Activated gamma-delta T cell (primary cell): ENCODE data around the gene DGKE.

Experiments used
- DNase-seq: peaks from one replicate; lab custom pipeline; 2025; lab: John Stamatoyannopoulos, UW
- total RNA-seq, 2 donors: gene quantifications; one replicate each; lab custom pipeline; 2026; lab: John Stamatoyannopoulos, UW

Gene DGKE
- total RNA-seq, result 83.3 to 138 reads per million in 2 donors

DNA sequence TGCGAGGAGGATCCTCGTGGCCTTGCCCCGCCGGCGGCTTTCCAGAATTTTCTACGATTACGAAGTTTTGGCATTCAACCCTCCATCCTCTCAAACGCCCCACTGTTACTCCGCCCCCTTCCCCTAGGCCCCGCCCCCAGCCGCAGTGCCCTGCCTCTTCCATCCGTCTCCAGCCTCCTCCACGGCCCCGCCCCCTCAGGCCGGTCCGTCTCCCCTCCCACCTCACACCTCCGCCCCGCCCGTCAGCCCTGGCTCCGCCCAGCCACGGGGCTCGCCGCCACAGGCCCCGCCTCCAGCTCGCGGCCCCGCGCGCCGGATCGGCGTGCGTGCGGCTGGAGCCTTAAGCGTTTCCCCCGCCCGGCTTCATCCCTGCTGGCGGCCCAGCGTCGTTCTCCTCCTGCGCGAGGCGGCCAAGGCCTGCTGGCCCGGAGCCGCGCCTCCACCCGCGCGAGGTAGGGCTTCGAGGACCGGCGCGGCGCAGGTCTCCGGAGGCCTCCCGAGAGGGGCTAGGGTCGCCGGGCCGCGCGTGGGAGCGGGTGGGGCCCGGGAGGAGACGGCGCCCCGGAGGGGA lies at the start of gene DGKE, which contains the start of gene C17orf67:
Gene DGKE (plus strand): TSS at position 343 of the 571 bp plus-strand sequence. CDS start 645 bp downstream, outside the sequence.
Gene C17orf67 (minus strand): TSS at position 112 of the 571 bp plus-strand sequence. CDS start 18,110 bp downstream, outside the sequence.
- DNase-seq, result peak; percentile 98

DNA sequence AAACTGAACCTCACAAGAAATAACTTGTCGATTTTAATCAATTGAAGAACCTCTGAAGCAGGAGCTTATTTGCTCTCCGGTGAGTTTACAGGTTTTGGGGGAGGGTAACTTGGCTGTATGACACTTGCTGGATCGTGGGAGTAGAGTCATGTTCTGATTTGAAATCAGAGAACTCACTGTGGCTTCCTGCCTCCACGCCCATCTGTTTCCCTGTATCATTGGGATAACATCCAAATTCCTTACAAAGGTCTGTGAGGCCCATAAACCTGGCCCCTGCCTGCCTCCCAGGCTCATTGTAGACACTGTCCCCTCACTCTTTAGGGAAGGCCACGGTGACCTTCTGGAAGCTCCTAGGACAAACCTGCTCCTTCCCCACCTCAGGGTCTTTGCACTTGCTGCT lies 48.5 kb upstream of the DGKE start:
- no peak for DNase-seq

DNA sequence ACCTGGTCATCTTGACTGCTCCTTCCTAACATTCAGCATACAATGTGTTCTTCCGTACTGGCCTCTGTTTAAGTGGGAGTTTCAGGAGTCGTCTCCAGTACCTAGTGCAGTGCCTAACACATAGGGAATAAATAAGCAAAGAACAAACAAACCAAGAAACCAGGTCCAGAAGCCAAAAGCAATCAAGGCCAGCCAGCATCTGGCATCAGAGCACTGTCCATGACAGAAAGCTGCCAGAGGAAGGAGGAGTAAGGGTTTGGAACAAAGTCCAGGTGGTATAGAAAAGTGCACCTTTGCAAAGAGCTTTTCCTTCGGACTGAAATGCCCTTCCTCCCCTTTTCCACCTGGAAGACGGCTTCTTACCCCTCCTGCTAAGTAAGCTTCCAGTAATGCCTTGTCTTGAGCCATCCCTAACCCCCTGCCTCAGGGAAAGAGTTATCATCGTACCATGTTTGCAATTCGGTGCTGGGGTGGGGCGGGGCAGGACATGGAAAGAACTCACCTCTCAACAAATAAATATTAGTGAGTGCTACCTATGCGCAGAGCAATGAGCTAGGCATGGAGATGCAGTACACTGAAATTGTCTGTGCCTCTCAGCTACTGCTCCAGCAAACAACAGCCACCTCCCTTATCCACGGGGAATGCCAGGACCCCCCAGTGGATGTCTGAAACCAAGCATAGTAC lies 47.8 kb upstream of the DGKE start:
- DNase-seq, result no peak

DNA sequence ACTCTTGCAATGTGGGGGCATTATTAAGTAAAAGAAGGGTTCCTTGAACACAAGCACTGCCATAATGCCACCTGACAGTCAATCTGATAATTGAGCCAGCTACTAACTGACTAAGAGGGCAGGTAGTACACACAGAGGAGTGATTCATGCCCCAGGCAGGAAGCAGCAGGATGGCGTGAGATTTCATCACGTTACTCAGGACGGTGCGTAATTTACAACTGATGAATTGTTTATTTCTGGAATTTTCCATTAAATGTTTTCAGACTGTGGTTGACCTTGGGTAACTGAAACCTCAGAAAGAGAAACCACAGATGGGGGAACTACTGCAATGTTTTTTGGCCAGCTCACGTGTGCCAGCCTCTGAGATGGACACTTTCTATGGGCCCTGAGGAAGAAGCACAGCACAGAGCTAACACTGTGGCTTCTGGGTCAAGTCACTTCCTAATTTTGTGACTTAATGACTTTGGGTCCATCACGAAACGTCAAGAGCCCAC lies 46.9 kb upstream of the DGKE start:
- DNase-seq, result no peak

DNA sequence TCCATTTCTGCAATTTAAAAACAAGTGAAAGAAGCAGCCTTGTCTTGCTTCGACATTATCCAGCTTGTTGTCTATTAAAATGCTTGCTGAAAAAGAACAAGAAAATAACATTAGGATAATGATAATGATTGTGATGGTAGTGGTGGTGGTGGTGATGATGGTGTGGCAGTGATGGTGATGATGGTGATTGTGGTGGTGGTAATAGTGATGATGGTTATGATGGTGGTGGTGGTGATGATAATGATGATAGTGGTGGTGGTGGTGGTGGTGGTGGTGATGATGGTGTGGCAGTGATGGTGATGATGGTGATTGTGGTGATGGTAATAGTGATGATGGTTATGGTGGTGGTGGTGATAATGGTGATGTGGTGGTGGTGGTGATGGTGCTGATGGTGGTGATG lies 41.7 kb upstream of the DGKE start:
- no peak for DNase-seq

DNA sequence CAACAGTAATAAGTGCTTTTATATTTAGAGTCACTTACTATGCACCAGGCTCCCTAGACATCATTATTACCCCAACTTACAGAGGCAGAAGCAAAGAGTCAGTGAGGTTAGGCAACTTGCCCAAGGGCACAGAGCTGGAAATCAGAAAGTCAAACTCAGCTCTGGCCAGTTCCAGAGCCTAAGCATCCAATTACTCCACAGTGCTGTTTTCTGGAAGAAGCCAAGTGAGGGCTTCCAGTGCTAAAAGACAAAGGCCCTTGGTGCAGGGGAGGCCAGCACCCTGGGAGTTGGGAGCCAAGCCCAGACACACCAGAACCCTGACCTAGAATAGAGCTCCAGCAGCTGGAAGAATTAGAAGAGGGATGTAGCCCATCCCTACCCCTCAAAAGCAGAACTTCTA lies 40.4 kb upstream of the DGKE start:
- no peak for DNase-seq

DNA sequence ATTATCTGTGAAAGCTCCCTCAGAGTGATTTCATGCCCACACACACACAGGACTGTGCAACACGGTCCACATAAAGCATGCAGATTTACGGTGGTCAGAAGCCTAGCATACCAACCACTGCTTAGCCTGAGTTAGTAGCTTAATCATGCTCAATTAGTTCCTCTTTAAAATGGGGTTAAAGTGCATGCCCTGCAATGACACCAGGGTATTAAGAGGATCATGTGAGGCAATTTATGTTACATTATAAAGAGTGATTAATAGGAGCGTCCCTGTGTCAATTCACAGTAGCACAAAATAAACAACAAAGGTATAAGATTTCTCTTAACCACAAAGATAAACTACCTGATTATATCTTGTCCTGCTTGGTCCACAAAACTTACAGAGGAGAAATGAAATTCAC lies 40.0 kb upstream of the DGKE start:
- no peak for DNase-seq

DNA sequence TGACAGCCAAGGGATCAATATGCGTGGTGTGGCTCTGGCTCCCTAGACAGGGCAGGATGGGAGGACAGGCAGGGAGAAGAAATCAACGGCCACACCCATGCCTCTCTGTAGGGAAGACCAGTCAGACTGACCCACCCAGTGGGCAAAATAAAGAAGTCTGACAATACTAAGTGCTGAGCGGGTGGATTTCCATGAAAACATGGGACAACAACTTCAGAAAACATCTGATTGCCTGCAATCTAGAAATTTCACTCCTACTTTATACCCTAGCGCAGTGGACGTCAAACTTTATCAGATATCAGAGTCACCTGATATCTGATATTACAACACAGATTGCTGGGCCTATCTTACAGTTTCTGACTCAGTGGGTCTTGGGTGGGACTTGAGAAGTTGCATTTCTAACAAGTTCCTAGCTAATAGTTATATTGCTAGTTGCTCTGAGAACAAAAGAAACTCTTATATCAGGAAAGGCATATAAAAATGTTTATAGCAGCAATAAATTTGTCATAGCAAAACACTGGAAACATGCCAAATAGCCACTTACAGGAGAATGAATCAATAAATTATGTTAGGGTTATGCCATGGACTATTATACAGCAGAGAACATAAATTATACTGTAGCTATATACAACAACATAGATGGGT lies 38.6 kb upstream of the DGKE start:
- DNase-seq, result no peak

DNA sequence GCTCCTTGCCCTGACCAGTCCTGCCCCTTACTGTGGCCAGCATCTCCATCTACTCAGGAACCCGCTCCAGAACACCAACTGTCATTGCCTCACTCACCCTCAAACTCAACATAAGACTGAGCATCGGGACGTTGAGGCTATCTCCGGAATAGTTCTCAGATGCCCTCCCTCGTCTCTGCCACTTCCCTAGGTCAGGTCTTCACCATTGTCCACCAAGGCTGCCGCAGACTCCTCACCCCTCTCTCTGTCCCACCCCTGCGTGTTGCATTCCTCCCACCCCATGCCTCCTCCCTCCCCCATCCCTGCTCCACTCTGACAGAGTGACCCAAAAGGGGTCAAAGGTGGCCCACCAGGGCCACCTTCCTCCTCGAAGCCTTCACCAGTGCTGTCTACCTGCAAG lies 37.4 kb upstream of the DGKE start:
- DNase-seq, result no peak

DNA sequence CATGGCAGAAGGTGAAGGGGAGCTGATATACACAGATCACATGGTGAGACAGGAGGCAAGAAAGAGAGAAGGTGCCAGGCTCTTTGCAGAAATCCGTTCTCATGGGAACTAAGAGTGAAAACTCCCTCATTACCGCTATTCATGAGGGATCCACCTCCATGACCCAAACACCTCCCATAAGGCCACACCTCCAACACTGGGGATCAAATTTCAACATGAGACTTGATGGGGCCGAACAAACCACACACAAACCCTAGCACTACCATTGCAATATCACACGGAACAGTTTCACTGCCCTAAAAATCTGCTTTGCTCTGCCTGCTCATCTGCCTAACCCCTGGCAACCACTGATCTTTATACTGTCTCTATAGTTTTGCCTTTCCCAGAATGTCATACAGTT lies 35.0 kb upstream of the DGKE start:
- DNase-seq, result no peak

DNA sequence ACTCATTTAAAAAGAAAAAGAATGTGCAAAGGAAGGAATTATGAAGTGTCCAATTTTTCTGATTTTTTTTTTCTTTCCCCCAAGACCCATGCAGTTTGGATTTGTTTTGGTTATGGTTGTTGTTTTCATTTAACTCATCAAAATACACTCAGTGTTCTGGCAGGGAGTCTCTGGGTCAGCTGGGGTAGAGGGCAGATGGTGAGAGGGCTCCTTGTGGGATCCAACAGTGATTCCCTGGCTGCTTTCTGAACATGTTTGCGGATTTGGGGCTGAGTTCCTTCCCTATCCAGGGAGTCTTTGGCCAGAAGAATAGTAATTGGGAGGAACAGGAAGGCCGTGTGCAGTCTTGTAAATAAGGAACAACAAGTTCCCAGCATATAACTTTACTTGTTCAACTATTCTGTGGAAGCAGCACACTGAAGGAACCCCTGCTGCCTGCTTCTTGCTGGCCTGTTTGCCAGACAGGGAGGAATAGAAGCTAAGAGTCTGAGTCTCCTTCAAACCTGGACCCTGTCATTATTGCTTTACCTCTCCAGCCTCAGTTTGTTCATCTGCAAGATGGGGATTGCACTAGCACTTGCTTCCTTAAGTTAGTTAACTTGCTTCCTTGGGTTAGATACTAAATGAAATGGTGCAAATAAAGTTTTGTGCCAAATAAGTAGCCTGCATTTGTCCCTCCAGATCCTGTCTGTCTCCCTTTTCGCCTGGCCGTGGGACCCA lies 32.3 kb upstream of the DGKE start:
- DNase-seq, result no peak

DNA sequence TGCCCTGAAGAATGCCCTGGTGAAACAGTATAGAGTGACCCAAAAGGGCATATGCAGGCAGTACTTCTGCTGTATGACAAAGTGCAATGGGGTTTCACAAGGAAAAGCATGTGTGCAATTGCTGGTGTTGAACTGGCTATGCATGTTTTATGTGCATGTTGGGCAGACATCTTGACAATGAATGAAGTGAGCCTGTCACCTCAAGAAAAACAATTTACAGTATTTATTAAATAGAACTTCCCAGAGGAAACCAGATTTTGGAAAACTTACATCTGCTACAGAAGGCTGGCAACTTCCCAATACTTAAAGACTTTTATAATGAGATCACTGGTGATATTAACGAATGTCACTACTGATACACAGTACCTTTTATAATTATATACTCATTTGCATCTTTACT lies 30.9 kb upstream of the DGKE start:
- no peak for DNase-seq

DNA sequence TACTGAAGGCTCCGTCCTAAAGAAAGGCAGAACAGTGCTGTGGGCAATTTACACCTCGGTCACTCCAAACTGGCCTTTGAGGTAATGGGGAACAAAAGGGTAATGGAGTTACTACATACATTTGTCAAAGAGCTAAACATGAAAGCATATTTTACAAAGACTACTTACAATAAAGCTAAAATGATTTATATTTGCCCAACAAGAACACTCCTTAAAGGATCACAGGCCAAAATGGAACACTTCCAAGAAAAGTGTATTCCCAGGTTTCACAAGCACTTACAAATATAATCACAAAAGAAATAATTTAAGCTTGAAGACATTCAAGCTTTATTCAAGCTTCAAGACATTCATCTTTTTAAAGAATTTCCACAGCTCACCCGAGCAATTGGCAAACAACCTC lies 29.5 kb upstream of the DGKE start:
- no peak for DNase-seq

DNA sequence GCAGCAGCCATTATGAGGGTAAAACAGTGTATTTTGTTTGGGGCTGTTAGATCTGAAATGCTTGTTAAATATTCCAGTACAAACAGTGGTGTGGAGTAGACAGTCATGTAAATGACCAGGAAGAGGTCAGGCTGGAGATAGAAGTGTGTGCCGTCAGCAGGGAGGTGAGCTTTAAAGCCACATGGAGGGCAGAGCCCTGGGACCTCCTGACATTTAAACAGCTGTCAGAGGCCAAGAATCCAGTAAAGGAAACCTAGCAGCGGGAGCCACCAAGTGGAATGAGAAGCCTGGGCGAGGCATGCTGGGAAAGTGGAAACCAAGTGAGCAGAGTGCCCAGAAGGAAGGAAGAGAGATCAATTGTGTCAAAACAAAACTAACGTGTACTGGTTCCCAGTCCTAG lies 27.0 kb upstream of the DGKE start:
- no peak for DNase-seq

DNA sequence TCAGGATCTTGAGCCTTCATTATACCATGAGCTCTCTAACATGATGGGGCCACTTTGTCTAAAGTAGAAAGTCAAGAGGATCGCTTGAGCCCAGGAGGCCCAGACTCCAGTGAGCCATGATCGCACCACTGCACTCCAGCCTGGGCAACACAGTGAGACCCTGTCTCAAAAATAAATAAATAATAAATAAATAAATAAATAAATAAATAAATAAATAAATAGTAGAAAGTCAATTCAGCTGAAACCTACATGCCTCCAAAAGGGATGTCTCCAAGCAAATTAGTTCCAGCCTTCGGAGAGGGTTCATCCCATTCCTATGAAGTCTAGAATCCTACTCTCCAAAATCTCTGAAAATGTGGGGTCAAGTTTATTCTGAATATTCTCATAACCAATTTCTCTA lies 26.2 kb upstream of the DGKE start:
- DNase-seq, result no peak

DNA sequence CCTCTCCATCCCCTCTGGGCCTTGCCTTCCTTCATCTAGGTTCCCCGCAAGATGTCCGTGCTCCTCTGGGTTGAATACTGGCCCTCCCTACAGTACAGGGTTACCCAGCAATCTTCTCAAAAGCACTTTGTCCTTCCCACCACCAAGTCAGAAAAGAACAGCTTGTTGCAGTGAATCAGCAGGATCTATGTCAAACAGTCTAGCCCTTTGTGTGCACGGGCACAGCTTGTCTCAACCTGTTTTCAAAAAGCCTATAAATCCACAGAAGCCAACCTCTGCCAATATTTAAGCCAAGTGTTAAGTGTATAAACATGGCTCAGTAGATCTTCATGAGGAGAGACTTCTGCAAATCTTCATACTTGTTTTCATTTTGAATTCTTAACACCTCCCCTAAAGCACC lies 25.4 kb upstream of the DGKE start:
- no peak for DNase-seq

DNA sequence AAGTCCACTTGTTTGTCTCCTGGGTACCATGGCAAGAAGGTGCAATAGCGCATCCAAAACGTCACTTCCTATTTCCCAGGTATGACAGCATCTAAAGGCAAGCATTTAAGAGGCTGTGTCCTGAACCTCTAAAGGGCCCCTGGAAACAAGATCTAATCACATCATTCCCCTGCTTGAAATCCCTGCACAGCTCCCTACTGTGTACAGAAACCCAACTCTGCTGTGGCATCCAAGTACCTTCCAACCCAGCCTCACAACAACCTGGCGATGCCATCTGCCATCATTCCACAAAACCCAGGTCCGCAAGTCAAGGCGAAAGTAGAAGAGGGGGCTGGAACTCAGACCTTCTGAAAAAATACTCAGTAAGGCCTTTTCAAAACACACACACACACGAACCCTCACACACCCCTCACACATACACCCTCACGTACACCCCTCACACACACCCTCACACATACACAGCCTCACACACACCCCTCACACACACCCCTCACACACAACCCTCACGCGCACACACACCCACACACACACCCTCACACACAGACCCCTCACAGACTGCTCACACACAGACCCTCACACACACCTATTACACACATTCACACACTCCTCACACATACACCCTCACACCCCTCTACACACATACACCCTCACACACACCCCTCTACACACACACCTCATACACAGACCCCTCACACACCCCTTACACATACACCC lies 24.7 kb upstream of the DGKE start:
- DNase-seq, result no peak

DNA sequence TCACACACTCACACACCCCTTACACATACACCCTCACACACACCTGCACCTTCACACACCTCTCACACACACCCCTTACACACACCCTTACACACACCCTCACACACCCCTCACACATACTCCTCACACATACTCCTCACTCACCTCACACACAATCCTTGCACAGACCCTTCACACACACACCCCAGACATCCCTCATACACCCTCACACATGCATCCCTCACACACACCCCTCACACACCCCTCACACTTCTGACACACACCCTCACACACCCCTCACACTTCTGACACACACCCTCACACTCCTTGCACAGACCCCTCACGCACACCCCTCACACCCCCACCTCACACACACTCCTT lies 24.2 kb upstream of the DGKE start:
- DNase-seq, result no peak

DNA sequence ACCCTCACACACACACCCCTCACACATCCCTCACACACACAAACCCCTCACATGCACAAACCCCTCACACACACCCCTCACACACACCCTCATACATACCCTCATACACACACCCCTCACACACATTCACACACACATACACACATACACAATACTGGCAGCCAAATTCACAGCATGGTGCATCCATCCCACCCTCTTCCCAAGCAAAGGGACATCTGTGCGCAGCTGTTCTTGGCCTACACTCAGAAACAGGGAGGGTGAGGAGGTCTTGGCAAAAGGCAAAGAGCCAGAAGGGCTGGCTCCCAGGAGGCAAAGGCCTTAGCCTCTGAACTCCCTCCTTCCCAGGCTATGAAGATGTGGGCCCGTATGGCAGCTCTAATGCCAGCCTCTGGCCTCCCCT lies 23.6 kb upstream of the DGKE start:
- no peak for DNase-seq

DNA sequence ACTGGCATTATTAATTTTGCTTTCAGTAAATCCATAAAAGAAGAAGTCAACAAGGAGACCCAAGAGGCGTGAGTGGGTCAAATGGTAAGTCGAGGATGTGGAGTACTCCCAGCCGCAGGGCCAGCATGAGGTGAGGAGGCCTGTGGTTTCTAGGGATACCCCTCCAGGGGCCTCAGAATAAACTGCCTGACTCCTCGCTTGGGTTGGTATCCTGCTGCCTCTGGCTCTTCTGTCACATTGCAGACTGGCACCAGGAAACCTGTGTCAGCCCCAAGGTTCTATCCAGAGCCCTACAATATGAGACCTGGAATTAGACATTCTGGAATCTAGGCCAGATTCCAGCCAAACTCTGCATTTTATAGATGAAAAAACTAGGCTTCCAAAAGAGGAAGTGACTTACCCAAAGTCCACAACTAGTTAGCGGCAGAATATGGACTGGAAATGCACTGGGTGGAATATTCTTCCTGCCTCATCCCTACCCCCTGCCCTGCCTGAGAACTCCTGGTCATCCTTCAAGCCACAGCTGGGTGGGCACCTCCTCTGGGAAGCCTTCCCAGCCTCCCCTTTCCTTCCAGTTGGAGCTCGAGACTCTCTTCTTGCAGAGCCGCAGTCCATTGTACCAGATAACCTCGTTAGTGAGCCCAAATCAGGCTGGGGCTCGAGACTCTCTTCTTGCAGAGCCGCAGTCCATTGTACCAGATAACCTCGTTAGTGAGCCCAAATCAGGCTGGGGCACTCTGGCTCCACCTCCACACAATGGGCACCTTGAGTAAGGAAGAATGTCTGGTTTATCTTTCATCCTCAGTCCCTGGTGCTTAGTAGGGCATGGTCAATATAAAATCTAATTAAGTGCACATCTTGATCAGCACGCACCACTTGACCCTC lies 22.8 kb upstream of the DGKE start:
- DNase-seq, result no peak

DNA sequence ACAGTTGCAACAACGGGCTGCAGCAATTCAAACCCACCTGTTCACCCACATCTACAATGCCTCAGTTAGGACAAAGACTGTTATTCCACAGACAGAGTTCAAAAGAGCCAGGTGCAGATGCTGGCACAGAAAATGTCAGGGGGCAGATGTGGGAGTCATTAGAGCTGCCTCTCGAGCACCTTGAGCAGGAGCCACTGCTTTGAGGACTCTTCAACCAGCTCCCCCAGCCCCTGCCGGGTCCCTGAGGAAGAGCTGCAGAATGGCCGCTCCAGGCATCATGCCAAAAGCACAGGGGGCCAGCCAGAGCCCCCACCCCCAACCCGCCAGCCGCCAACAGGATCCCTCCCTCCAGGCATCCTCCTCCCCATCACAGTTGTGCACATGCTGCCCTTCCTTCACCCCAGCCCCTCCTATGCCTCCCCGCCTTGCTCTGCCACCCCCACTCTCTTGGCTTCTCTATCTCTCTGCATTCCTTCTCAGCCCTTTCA lies 21.0 kb upstream of the DGKE start:
- DNase-seq, result no peak
